Measurements from ENCODE around the gene HLA-DQB1. TPM values are rescaled to one million over a fixed set of nuclear protein-coding genes. Genes with fewer than 3 reads are reported as not detected.

The HLA-DQB1 gene
- total and polyA plus RNA-seq, 2 of the 8 experiments (the other 6 are each of a cell fraction or from before 2014, with no cell fraction given), result 1.2 to 5.2 TPM

DNA sequence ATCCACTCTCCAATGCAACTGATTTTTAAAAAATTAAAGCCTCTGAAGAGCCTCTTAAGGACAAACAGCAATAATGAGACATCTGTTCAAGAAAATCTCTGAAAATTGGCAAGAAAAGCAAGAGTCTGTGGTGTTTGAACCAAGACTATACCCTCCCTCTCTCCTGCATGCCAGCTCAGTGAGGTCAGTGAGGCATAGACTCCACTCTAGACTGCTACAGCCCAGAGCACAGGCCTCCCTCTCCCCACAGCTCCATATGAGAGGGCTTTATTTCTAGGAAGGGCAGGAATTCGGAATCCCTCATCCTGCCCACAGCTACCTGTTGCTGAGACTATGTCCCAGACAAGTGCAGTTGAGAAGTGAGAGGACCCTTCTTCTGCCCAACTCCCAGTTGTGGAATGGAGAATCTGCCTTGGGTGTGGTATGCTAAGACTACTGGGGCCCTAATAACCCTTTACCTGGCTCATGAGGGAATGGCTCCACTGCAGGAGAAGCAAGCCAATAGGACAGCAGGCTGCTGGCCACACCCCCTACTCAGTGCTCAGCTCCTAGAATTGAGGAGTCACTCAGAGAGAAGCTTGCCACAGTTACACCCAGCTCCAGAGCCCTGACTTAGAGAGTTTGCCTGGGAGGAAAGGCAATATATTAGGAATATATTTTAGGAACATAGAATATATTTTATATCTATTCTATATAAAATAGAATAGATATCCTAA is 51.9 kb downstream of the HLA-DQB1 start:
- no peak overlapping the region for H3K9ac ChIP-seq (replicated peaks in 1 of 4; ENCODE audit: extremely low read depth in 1 of 4, low read depth in 3 of 4, low read length in 3 of 4)
- no peaks in the 10 kb centered on the region for H3K23me2 ChIP-seq (ENCODE audit: low read depth, low read length)
- FAIRE-seq (no peak), DNase-seq (ENCODE audit: low read depth in 1 of 2, low spot score in 2 of 2) (no peak)
- H3K4me1 ChIP-seq (replicated peaks in 1 of 4; ENCODE audit: control insufficient read depth in 3 of 4, insufficient read depth in 4 of 4, low read length in 3 of 4), result no peaks in the 10 kb centered on the region; a peak in 1 of 7 replicates
- H3K9me3 ChIP-seq (ENCODE audit: insufficient read depth in 2 of 2, low read depth in 1 of 2, low read length in 1 of 2), result no peaks in the 10 kb centered on the region
- ChIA-PET POLR2A (ENCODE audit: partially characterized antibody) (no interaction called here), CTCF (ENCODE audit: partially characterized antibody) (interaction anchor here (0.6 to 1.3 kb wide), 2 partner anchors 155 to 171 kb away, joined by 3 to 5 read pairs; no protein-coding TSS in a partner anchor)
- no peak overlapping the region for H3K4me2 ChIP-seq (ENCODE audit: insufficient read depth in 1 of 2, low read depth in 2 of 2, low read length in 2 of 2)
- H3K14ac ChIP-seq (ENCODE audit: insufficient read length), result no peak overlapping the region
- no peak overlapping the region for H2BK15ac ChIP-seq (ENCODE audit: low read length)
- H2BK12ac ChIP-seq (ENCODE audit: low read depth, low read length), result no peak overlapping the region
- 0 out of 2 replicates have a peak overlapping the region, but pooled peaks have one; percentile 12 for H2AFZ ChIP-seq (ENCODE audit: low read length)
- H3K23ac ChIP-seq (ENCODE audit: insufficient read length), result no peak overlapping the region
- H3K27ac ChIP-seq (ENCODE audit: low read depth, low read length), result no peak overlapping the region
- WGBS, 2 experiments (ENCODE audit: extremely low coverage in 1 of 2, insufficient coverage in 1 of 2, insufficient read length in 1 of 2, insufficient replicate concordance in 2 of 2, low coverage in 1 of 2, low lambda C conversion rate in 2 of 2, missing lambda C conversion rate in 1 of 2), result 64% methylated on average over 1 of the region's 1 CpG; no CpG with 5 or more reads in 1 of the 2 experiments
- no peaks in the 10 kb centered on the region for H3K79me1 ChIP-seq (ENCODE audit: low read depth, low read length)
- H2AK5ac ChIP-seq (ENCODE audit: low read depth, low read length), result no peak overlapping the region
- no peaks in the 10 kb centered on the region for H3K79me2 ChIP-seq (ENCODE audit: control insufficient read depth in 1 of 2, insufficient read depth in 2 of 2, low read length in 2 of 2)
- no peaks in the 10 kb centered on the region for H4K20me1 ChIP-seq (replicated peaks in 1 of 2; ENCODE audit: control insufficient read depth in 1 of 2, insufficient read depth in 2 of 2, low read length in 2 of 2)
- H3K4ac ChIP-seq (replicated peaks; ENCODE audit: insufficient read length, low read depth, low read length), result no peak overlapping the region
- H3K27me3 ChIP-seq (replicated peaks in 1 of 4; ENCODE audit: control insufficient read depth in 3 of 4, extremely low read depth in 1 of 4, insufficient read depth in 3 of 4, low read length in 3 of 4), result no peaks in the 10 kb centered on the region
- H3K56ac ChIP-seq (replicated peaks; ENCODE audit: insufficient read length, low read depth, low read length), result no peak overlapping the region
- H3K18ac ChIP-seq (ENCODE audit: extremely low read depth, low read length), result no peak overlapping the region
- H4K91ac ChIP-seq (replicated peaks; ENCODE audit: insufficient read length, low read length), result no peak overlapping the region
- no peak overlapping the region for H4K8ac ChIP-seq (ENCODE audit: extremely low read depth, insufficient read depth, low read length)
- no peak overlapping the region for H2BK5ac ChIP-seq (ENCODE audit: low read depth, low read length)
- no peak overlapping the region for H2BK120ac ChIP-seq (replicated peaks; ENCODE audit: low read depth, low read length)
- no peaks in the 10 kb centered on the region for H3K36me3 ChIP-seq (ENCODE audit: control insufficient read depth in 2 of 4, insufficient read depth in 4 of 4, low read length in 3 of 4)
- H4K5ac ChIP-seq (ENCODE audit: insufficient read length, low read depth, low read length), result no peak overlapping the region
- no peak overlapping the region for H3K4me3 ChIP-seq (ENCODE audit: extremely low read depth in 1 of 4, insufficient read depth in 2 of 4, low read depth in 3 of 4, low read length in 4 of 4)
- no peak overlapping the region for H2BK20ac ChIP-seq (ENCODE audit: low read length)
- TF ChIP-seq KDM1A (IDR thresholded peaks at IDR 0.05; ENCODE audit: borderline replicate concordance, low read length) (no peak), YY1 (IDR thresholded peaks at IDR 0.05; ENCODE audit: low read depth, low read length) (no peak), RFX5 (IDR thresholded peaks at IDR 0.05; ENCODE audit: borderline replicate concordance, low read depth, low read length) (no peak), CHD2 (IDR thresholded peaks at IDR 0.05; ENCODE audit: low read length) (no peak), CHD1 (IDR thresholded peaks at IDR 0.05; ENCODE audit: low read depth, low read length) (no peak), RBBP5 (IDR thresholded peaks at IDR 0.05; ENCODE audit: borderline replicate concordance, low read depth, low read length) (no peak), TAF1 (IDR thresholded peaks at IDR 0.05; ENCODE audit: low read depth, low read length) (no peak), POLR2A (IDR thresholded peaks at IDR 0.05; ENCODE audit: control extremely low read depth in 1 of 2, low read depth in 2 of 2, low read length in 2 of 2) (no peak), CREB1 (IDR thresholded peaks at IDR 0.05) (no peak), SIX5 (IDR thresholded peaks at IDR 0.05; ENCODE audit: low read depth, low read length) (no peak), POLR2AphosphoS5 (IDR thresholded peaks at IDR 0.05; ENCODE audit: low read depth, low read length) (no peak), NRF1 (IDR thresholded peaks at IDR 0.05; ENCODE audit: low read depth, low read length) (no peak)
- TF ChIP-seq, protein P1, sequence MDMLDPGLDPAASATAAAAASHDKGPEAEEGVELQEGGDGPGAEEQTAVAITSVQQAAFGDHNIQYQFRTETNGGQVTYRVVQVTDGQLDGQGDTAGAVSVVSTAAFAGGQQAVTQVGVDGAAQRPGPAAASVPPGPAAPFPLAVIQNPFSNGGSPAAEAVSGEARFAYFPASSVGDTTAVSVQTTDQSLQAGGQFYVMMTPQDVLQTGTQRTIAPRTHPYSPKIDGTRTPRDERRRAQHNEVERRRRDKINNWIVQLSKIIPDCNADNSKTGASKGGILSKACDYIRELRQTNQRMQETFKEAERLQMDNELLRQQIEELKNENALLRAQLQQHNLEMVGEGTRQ (IDR thresholded peaks at IDR 0.05; ENCODE audit: low read length), result no peak

Measured in H1 (cell line).